ENCODE measurements around the gene SLC26A9.

Gene SLC26A9

GRCh38 chr1:205973377-205974232, 30.3 kb upstream of the SLC26A9 start:
- no peak for TF ChIP-seq CTCF (IDR thresholded peaks at IDR 0.05; ENCODE audit: low read depth, low read length)
- no peak for DNase-seq (ENCODE audit: extremely low read depth, low read depth)

GRCh38 chr1:205972491-205973168, 29.4 kb upstream of the SLC26A9 start:
- no peak for DNase-seq (ENCODE audit: extremely low read depth, low read depth)
- TF ChIP-seq CTCF (IDR thresholded peaks at IDR 0.05; ENCODE audit: low read depth, low read length) = no peak

GRCh38 chr1:205972081-205972480, 28.8 kb upstream of the SLC26A9 start:
- no peak for DNase-seq (ENCODE audit: extremely low read depth, low read depth)
- TF ChIP-seq CTCF (IDR thresholded peaks at IDR 0.05; ENCODE audit: low read depth, low read length) = no peak

GRCh38 chr1:205971082-205971481, 27.8 kb upstream of the SLC26A9 start:
- no peak for TF ChIP-seq CTCF (IDR thresholded peaks at IDR 0.05; ENCODE audit: low read depth, low read length)
- no peak for DNase-seq (ENCODE audit: extremely low read depth, low read depth)

- DNase-seq (ENCODE audit: extremely low read depth, low read depth) = no peak
Observed at GRCh38 chr1:205970486-205970885, 27.2 kb upstream of the SLC26A9 start.

GRCh38 chr1:205969229-205969628, 26.0 kb upstream of the SLC26A9 start:
- DNase-seq (ENCODE audit: extremely low read depth, low read depth) = no peak
- TF ChIP-seq CTCF (IDR thresholded peaks at IDR 0.05; ENCODE audit: low read depth, low read length) = no peak

More at GRCh38 chr1:205970486-205970885, 27.2 kb upstream of the SLC26A9 start:
- TF ChIP-seq CTCF (IDR thresholded peaks at IDR 0.05; ENCODE audit: low read depth, low read length) = no peak

Measured in AG09319 (cell line).